ENCODE results near the gene ANKRD13B.
A peak's percentile ranks its signal among the peaks of the same experiment; 100 is the strongest.
"Not testable (repeated sequence)": the region's sequence is repeated elsewhere in the genome, so short reads cannot be mapped to it uniquely, and the experiment has no call there.

The ANKRD13B gene

GRCh38 chr17:29650396-29650795 is 57.5 kb downstream of the ANKRD13B start:
- TF ChIP-seq CTCF (IDR thresholded peaks at IDR 0.05; ENCODE audit: low read length, missing control alignments) = no peak
- DNase-seq (ENCODE audit: low read depth) = no peak
- H3K4me3 ChIP-seq (replicated peaks; ENCODE audit: low read depth, low read length) = no peak overlapping the region

- H3K4me3 ChIP-seq (replicated peaks; ENCODE audit: low read depth, low read length); DNase-seq (ENCODE audit: low read depth): not testable (repeated sequence)
Observed at GRCh38 chr17:29651913-29652312, 59.0 kb downstream of the ANKRD13B start.

- no peak for TF ChIP-seq CTCF (IDR thresholded peaks at IDR 0.05; ENCODE audit: low read length, missing control alignments)
- H3K4me3 ChIP-seq (replicated peaks; ENCODE audit: low read depth, low read length) = no peak overlapping the region
- no peak for DNase-seq (ENCODE audit: low read depth)
Observed at GRCh38 chr17:29652976-29653375, 60.0 kb downstream of the ANKRD13B start.

GRCh38 chr17:29653995-29654714 is 61.2 kb downstream of the ANKRD13B start:
- DNase-seq (ENCODE audit: low read depth) = peak; percentile 46
- TF ChIP-seq CTCF (IDR thresholded peaks at IDR 0.05; ENCODE audit: low read length, missing control alignments) = no peak
- H3K4me3 ChIP-seq (replicated peaks; ENCODE audit: low read depth, low read length) = no peak overlapping the region

- H3K4me3 ChIP-seq (replicated peaks; ENCODE audit: low read depth, low read length) = no peak overlapping the region
- no peak for TF ChIP-seq CTCF (IDR thresholded peaks at IDR 0.05; ENCODE audit: low read length, missing control alignments)
- no peak for DNase-seq (ENCODE audit: low read depth)
Observed at GRCh38 chr17:29655323-29655722, 62.4 kb downstream of the ANKRD13B start.

GRCh38 chr17:29659155-29659554 is 66.2 kb downstream of the ANKRD13B start:
- no peak overlapping the region for H3K4me3 ChIP-seq (replicated peaks; ENCODE audit: low read depth, low read length)
- no peak for DNase-seq (ENCODE audit: low read depth)
- TF ChIP-seq CTCF (IDR thresholded peaks at IDR 0.05; ENCODE audit: low read length, missing control alignments) = no peak

- no peak for DNase-seq (ENCODE audit: low read depth)
- no peak for TF ChIP-seq CTCF (IDR thresholded peaks at IDR 0.05; ENCODE audit: low read length, missing control alignments)
- no peak overlapping the region for H3K4me3 ChIP-seq (replicated peaks; ENCODE audit: low read depth, low read length)
Observed at GRCh38 chr17:29661213-29661612, 68.3 kb downstream of the ANKRD13B start.

All from fibroblast of pulmonary artery (primary cell).